Upper lobe of right lung (tissue), 1 donor: Measurements from ENCODE around the gene CDC14B. TPM values are rescaled to one million over a fixed set of nuclear protein-coding genes. Genes with fewer than 3 reads are reported as not detected.

Experiments used
- ATAC-seq: fragments of 200-7000 bp; cut with Tn5 transposase; one replicate; pipeline ENCODE4 v1.9.1; 2020; ENCODE audit warnings: mild to moderate bottlenecking, moderate library complexity
- DNase-seq: peaks from one replicate; pipeline ENCODE4 v3.0.0-alpha.2; 2020
- H3K27ac ChIP-seq: fragments of 200-600 bp; one replicate; pipeline ENCODE4 v1.8.0; 2022
- H3K27me3 ChIP-seq: fragments of 200-600 bp; one replicate; pipeline ENCODE4 v1.8.0; 2022; ENCODE audit warnings: mild to moderate bottlenecking
- H3K36me3 ChIP-seq: fragments of 200-600 bp; one replicate; pipeline ENCODE4 v1.8.0; 2022
- H3K4me1 ChIP-seq: fragments of 200-600 bp; one replicate; pipeline ENCODE4 v1.8.0; 2022
- H3K4me3 ChIP-seq: fragments of 200-600 bp; one replicate; pipeline ENCODE4 v1.8.0; 2022; ENCODE audit warnings: mild to moderate bottlenecking
- H3K9me3 ChIP-seq: fragments of 200-600 bp; one replicate; pipeline ENCODE4 v1.8.0; 2022
- intact Hi-C: fragments of 100-400 bp; cut with DNase I; formaldehyde crosslinking; loops from one replicate; pipeline ENCODE4 v1.11.0; 2022
- total RNA-seq: library from RNA; stranded (reverse); fragmentation: NEBNext Ultra II Directional; extraction: Animal tissue kit (Norgen Biotek cat#: 25700); gene quantifications from one replicate; pipeline ENCODE4 v1.2.1, GENCODE V29; 2021
- TF ChIP-seq, protein P1 (sequence below): fragments of 200-600 bp; IDR thresholded peaks from one replicate; pipeline ENCODE4 v1.8.0; 2022; ENCODE audit warnings: antibody characterized with exemption
- donor health status: DM: no; HTN: yes; CAD: no; lungs with severe emphysema.

The CDC14B gene
- total RNA-seq, 1 donor from 2014 or later = 14.5 TPM

DNA sequence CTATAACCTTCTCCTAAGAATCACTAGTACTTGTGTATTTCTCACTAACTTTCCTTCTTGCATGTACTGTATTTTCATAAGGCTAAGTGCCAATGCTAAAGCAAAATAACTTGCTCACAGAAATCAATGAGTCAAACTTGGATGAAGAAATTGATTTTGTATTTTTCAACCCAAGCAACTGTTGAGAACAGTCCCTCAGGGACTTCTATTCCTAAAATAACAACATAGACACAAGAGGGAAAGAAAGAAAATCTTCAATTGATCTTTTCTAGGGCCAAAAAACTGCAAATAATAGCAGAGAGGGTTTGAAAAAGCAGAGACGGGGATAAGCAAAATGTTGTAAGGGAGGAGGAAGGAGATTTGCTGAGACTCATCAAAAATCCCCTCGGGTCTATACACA lies 99.9 kb downstream of the CDC14B start:
- Histone ChIP-seq H3K27me3 (no peaks in the 10 kb centered on the region), H3K9me3 (no peaks in the 10 kb centered on the region), H3K27ac (no peak overlapping the region), H3K4me1 (peaks cover 7% of the 10 kb centered on the region), H3K4me3 (no peak overlapping the region), H3K36me3 (peaks cover 13% of the 10 kb centered on the region)
- ATAC-seq (no peak), DNase-seq (no peak)
- TF ChIP-seq, protein P1, sequence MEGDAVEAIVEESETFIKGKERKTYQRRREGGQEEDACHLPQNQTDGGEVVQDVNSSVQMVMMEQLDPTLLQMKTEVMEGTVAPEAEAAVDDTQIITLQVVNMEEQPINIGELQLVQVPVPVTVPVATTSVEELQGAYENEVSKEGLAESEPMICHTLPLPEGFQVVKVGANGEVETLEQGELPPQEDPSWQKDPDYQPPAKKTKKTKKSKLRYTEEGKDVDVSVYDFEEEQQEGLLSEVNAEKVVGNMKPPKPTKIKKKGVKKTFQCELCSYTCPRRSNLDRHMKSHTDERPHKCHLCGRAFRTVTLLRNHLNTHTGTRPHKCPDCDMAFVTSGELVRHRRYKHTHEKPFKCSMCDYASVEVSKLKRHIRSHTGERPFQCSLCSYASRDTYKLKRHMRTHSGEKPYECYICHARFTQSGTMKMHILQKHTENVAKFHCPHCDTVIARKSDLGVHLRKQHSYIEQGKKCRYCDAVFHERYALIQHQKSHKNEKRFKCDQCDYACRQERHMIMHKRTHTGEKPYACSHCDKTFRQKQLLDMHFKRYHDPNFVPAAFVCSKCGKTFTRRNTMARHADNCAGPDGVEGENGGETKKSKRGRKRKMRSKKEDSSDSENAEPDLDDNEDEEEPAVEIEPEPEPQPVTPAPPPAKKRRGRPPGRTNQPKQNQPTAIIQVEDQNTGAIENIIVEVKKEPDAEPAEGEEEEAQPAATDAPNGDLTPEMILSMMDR = no peak
- intact Hi-C loops = no loop called here

DNA sequence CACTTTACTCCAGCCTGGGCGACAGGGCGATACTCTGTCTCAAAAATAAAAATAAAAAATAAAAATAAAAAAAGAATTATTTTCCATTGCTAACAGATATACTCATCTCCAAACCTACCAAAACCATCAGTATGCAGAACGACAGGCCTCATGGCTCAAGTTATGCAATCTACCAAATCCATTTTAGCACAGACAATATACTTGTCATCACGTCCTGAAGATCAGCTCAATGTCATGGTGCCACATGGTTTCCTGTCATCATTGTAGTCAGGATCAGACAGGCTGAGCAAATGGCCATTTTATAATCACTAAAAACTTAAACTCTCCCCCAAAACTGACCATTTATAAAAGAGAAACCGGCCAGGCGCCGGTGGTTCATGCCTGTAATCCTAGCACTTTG lies 100.5 kb downstream of the CDC14B start:
- Histone ChIP-seq H3K27me3 (no peaks in the 10 kb centered on the region), H3K9me3 (no peaks in the 10 kb centered on the region), H3K36me3 (peaks cover 13% of the 10 kb centered on the region), H3K27ac (no peak overlapping the region), H3K4me3 (no peak overlapping the region), H3K4me1 (peaks cover 10% of the 10 kb centered on the region)
- intact Hi-C loops = no loop called here
- TF ChIP-seq, protein P1 = no peak
- ATAC-seq (no peak), DNase-seq (no peak)

DNA sequence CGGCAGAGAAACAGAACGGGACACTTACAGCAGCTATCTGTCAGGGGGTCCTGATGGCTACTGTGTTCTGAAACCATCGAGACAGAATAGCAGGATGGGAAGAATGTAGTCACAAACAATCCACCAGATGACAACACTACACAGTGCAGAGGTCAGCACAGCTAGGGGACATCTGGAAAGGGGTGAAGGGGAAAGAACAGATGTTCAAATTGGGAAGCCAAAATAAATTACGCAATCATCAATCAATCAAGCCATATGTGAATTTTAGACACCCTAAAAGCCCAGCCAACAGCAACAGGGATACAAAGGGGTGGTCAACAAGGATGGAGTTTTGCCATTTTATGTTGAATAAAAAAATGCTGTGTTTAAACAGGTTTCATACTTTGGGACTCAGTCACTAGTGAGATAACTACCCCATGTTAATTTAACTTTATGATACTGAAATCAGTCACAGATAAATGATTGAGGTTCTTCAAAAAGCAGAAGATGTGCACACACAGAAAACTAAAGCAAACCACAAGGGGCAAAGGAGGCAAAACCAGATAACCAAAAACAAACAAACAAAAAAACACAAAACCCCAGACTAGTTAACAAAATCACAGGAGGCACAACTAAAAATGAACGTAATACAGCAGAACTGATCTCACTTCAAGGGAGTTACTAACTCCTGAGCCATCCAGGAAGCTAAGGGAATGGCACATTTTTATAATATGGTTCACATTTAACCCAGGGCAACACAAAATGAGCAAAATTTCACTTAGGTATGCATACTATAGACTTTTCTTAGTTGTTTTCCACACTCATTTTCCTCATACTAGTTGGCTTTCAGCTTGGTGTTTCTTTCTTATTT lies 103.8 kb downstream of the CDC14B start:
- Histone ChIP-seq H3K4me1 (peaks cover 4% of the 10 kb centered on the region), H3K27ac (peak overlapping the region; percentile 60), H3K4me3 (no peak overlapping the region), H3K36me3 (peaks cover 4% of the 10 kb centered on the region), H3K9me3 (no peaks in the 10 kb centered on the region), H3K27me3 (no peaks in the 10 kb centered on the region)
- DNase-seq (no peak), ATAC-seq (peak; percentile 50)
- TF ChIP-seq, protein P1 = no peak
- intact Hi-C loops = no loop called here

DNA sequence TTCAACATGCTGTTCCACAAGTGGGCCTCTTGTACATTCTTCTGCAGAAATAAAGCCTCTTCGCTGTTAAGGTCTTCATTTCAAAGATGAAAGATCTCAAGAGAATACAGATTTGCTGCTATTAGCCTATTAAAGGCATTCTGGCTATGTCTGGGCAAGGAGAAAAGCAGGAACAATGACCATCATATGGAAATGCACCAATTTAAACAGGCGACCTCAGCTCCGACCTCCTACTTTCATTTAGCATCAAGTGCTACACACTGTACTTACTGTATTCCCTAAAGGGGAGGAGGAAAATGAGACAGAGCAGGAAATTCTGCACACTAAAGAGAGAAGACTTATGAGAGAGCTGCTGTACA lies 104.9 kb downstream of the CDC14B start:
- no peak for ATAC-seq
- intact Hi-C loops = no loop called here
- peaks cover 4% of the 10 kb centered on the region for H3K36me3 ChIP-seq
- no peak overlapping the region for H3K4me3 ChIP-seq
- peak overlapping the region; percentile 60 for H3K27ac ChIP-seq
- H3K27me3 ChIP-seq = no peaks in the 10 kb centered on the region
- peaks cover 4% of the 10 kb centered on the region for H3K4me1 ChIP-seq
- TF ChIP-seq, protein P1 = no peak
- no peaks in the 10 kb centered on the region for H3K9me3 ChIP-seq
- DNase-seq = no peak

DNA sequence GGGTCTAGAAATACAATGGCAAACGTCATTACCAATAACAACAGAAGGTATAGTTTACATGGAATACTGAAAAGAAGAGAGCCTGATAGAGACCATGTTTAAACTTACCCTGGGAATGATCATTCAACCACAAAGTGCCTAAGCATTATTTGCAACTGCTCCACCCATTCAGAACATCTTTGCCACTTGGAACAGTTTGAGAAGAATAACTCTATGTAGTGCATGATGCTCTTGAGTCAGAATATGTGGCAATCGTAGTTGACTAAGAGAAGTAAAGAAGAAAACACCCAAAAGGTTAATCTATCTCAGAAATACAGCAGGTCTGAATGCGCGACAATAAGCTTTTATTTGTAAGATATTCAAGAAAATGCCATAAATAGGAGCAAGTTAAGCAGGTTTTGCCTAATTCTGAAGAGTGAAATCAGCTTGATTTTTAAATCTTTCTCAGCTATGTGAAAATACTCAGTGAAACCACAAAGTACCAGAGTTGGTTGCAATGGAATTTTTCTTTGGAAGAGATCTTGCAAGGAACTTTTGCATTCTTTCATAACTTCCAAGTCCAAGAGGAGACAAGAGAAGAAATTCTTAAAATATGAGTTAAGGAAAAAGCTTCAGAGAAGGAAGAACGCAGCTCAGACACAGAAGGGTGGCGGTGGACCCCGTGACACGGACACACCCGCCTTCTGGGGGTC lies 105.4 kb downstream of the CDC14B start:
- intact Hi-C loops = no loop called here
- ATAC-seq (no peak), DNase-seq (no peak)
- no peaks in the 10 kb centered on the region for H3K9me3 ChIP-seq
- TF ChIP-seq, protein P1 = no peak
- no peak overlapping the region for H3K4me3 ChIP-seq
- H3K36me3 ChIP-seq = peaks cover 4% of the 10 kb centered on the region
- H3K27ac ChIP-seq = peak overlapping the region; percentile 60
- H3K27me3 ChIP-seq = no peaks in the 10 kb centered on the region
- H3K4me1 ChIP-seq = peaks cover 4% of the 10 kb centered on the region
